ENCODE data around the gene CAMTA1.

DNA sequence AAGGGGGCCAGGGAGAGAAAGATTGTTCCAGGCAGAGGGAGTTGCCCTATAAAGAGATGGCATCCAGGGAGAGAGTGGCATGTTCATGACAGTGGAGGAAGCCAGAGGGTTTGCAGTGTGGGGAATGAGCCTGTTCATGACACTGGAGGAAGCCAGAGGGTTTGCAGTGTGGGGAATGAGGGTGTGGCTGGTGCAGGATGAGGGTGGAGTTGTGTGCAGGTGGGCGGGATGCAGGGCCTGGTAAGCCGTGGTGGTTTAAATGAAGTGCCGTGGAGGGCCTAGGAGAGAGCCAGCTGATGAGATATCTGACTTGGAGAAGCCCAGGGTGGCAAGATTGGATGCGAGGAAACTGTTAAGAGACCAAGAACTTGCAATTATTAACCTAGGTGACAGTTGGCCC is 131.8 kb downstream of the CAMTA1 start:
- TF ChIP-seq, protein P1, sequence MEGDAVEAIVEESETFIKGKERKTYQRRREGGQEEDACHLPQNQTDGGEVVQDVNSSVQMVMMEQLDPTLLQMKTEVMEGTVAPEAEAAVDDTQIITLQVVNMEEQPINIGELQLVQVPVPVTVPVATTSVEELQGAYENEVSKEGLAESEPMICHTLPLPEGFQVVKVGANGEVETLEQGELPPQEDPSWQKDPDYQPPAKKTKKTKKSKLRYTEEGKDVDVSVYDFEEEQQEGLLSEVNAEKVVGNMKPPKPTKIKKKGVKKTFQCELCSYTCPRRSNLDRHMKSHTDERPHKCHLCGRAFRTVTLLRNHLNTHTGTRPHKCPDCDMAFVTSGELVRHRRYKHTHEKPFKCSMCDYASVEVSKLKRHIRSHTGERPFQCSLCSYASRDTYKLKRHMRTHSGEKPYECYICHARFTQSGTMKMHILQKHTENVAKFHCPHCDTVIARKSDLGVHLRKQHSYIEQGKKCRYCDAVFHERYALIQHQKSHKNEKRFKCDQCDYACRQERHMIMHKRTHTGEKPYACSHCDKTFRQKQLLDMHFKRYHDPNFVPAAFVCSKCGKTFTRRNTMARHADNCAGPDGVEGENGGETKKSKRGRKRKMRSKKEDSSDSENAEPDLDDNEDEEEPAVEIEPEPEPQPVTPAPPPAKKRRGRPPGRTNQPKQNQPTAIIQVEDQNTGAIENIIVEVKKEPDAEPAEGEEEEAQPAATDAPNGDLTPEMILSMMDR (IDR thresholded peaks at IDR 0.05; ENCODE audit: insufficient read depth, low read length, poor library complexity, severe bottlenecking): no peak
- no peak for TF ChIP-seq EZH2phosphoT487 (conservative IDR thresholded peaks at IDR 0.05; ENCODE audit: low read length)

All from SU-DHL-6 (cell line).